GM23338 (cell line): Measurements from ENCODE around the gene FGF19.

Experiments used
- EZH2 ChIP-seq: fragments of 200-600 bp; sonication (generic); IDR thresholded peaks from one replicate; pipeline ENCODE4 v1.8.0; 2017; ENCODE audit warnings: antibody characterized with exemption, mild to moderate bottlenecking, low read depth; ENCODE audit not compliant: unreplicated experiment
- EZH2phosphoT487 ChIP-seq: fragments of 200-600 bp; sonication (generic); IDR thresholded peaks from one replicate; pipeline ENCODE4 v1.8.1; 2018; ENCODE audit warnings: antibody characterized with exemption; ENCODE audit not compliant: unreplicated experiment
- POLR2AphosphoS5 ChIP-seq: IDR thresholded peaks from 2 replicates; pipeline ENCODE4 v1.6.1; 2016; ENCODE audit warnings: antibody characterized with exemption, low read depth
- STAT1 ChIP-seq: IDR thresholded peaks from one replicate; pipeline ENCODE4 v1.6.1; 2016; ENCODE audit warnings: antibody characterized with exemption; ENCODE audit not compliant: unreplicated experiment
- ZNF114 ChIP-seq: fragments of 250-450 bp; sonication (Bioruptor Pico); IDR thresholded peaks from 2 replicates; pipeline ENCODE4 v1.5.0; 2020; ENCODE audit warnings: mild to moderate bottlenecking, moderate library complexity
- TF ChIP-seq, protein P1 (sequence below), 2 experiments: fragments of 200-600 bp in 1 of 2; sonication (generic) in 1 of 2; conservative IDR thresholded peaks; 2 replicates each; pipeline versions ENCODE4 v1.5.1 to v1.6.1; 2016 to 2017; ENCODE audit warnings: antibody characterized with exemption in 2 of 2, low read depth in 2 of 2, mild to moderate bottlenecking in 2 of 2, moderate library complexity in 1 of 2
- TF ChIP-seq, protein P2 (sequence below): fragments of 250-450 bp; sonication (Bioruptor Pico); IDR thresholded peaks from 2 replicates; pipeline ENCODE4 v1.5.0; 2020; ENCODE audit warnings: mild to moderate bottlenecking, moderate library complexity

DNA sequence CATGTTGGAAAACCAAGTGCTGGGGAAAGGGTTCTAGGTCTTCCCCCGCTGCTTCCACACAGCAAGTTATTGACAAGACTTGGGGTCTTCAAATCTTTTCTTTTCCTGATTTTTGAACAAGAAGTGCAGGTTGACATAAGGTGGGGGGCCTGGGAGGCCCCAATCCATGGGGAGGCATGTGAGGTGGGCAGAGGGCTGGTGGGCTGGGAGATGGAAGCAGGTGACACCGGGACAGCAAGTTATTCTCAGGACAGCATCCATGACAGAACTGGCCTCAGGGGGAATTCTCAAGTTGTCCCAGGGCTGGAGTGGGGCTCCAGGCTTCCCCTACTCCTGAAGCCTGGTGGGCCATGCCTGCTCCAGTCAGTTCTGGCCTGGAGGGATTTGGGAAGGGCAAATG lies 5.5 kb downstream of the FGF19 start:
- TF ChIP-seq POLR2AphosphoS5 = no peak
- no peak for TF ChIP-seq EZH2
- no peak for TF ChIP-seq ZNF114 (CRISPR knock-in tag)
- TF ChIP-seq, protein P1, sequence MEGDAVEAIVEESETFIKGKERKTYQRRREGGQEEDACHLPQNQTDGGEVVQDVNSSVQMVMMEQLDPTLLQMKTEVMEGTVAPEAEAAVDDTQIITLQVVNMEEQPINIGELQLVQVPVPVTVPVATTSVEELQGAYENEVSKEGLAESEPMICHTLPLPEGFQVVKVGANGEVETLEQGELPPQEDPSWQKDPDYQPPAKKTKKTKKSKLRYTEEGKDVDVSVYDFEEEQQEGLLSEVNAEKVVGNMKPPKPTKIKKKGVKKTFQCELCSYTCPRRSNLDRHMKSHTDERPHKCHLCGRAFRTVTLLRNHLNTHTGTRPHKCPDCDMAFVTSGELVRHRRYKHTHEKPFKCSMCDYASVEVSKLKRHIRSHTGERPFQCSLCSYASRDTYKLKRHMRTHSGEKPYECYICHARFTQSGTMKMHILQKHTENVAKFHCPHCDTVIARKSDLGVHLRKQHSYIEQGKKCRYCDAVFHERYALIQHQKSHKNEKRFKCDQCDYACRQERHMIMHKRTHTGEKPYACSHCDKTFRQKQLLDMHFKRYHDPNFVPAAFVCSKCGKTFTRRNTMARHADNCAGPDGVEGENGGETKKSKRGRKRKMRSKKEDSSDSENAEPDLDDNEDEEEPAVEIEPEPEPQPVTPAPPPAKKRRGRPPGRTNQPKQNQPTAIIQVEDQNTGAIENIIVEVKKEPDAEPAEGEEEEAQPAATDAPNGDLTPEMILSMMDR (conservative IDR thresholded peaks at IDR 0.05; ENCODE audit: low read depth in 2 of 2) = no peak
- no peak for TF ChIP-seq EZH2phosphoT487
- no peak for TF ChIP-seq STAT1
- TF ChIP-seq, protein P2, sequence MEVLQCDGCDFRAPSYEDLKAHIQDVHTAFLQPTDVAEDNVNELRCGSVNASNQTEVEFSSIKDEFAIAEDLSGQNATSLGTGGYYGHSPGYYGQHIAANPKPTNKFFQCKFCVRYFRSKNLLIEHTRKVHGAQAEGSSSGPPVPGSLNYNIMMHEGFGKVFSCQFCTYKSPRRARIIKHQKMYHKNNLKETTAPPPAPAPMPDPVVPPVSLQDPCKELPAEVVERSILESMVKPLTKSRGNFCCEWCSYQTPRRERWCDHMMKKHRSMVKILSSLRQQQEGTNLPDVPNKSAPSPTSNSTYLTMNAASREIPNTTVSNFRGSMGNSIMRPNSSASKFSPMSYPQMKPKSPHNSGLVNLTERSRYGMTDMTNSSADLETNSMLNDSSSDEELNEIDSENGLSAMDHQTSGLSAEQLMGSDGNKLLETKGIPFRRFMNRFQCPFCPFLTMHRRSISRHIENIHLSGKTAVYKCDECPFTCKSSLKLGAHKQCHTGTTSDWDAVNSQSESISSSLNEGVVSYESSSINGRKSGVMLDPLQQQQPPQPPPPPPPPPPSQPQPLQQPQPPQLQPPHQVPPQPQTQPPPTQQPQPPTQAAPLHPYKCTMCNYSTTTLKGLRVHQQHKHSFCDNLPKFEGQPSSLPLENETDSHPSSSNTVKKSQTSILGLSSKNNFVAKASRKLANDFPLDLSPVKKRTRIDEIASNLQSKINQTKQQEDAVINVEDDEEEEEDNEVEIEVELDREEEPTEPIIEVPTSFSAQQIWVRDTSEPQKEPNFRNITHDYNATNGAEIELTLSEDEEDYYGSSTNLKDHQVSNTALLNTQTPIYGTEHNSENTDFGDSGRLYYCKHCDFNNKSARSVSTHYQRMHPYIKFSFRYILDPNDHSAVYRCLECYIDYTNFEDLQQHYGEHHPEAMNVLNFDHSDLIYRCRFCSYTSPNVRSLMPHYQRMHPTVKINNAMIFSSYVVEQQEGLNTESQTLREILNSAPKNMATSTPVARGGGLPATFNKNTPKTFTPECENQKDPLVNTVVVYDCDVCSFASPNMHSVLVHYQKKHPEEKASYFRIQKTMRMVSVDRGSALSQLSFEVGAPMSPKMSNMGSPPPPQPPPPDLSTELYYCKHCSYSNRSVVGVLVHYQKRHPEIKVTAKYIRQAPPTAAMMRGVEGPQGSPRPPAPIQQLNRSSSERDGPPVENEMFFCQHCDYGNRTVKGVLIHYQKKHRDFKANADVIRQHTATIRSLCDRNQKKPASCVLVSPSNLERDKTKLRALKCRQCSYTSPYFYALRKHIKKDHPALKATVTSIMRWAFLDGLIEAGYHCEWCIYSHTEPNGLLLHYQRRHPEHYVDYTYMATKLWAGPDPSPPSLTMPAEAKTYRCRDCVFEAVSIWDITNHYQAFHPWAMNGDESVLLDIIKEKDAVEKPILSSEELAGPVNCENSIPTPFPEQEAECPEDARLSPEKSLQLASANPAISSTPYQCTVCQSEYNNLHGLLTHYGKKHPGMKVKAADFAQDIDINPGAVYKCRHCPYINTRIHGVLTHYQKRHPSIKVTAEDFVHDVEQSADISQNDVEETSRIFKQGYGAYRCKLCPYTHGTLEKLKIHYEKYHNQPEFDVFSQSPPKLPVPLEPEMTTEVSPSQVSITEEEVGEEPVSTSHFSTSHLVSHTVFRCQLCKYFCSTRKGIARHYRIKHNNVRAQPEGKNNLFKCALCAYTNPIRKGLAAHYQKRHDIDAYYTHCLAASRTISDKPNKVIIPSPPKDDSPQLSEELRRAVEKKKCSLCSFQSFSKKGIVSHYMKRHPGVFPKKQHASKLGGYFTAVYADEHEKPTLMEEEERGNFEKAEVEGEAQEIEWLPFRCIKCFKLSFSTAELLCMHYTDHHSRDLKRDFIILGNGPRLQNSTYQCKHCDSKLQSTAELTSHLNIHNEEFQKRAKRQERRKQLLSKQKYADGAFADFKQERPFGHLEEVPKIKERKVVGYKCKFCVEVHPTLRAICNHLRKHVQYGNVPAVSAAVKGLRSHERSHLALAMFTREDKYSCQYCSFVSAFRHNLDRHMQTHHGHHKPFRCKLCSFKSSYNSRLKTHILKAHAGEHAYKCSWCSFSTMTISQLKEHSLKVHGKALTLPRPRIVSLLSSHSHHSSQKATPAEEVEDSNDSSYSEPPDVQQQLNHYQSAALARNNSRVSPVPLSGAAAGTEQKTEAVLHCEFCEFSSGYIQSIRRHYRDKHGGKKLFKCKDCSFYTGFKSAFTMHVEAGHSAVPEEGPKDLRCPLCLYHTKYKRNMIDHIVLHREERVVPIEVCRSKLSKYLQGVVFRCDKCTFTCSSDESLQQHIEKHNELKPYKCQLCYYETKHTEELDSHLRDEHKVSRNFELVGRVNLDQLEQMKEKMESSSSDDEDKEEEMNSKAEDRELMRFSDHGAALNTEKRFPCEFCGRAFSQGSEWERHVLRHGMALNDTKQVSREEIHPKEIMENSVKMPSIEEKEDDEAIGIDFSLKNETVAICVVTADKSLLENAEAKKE = no peak
